ENCODE data around the gene BICDL1.

BICDL1 gene

GRCh38 chr12:119989361-119989730 is 310 bp downstream of the BICDL1 start (continued):
- TF ChIP-seq ZNF449 (tag by site-specific recombination; IDR thresholded peaks at IDR 0.05) (no peak), MYNN (tag by site-specific recombination; IDR thresholded peaks at IDR 0.05; ENCODE audit: borderline replicate concordance) (no peak), ZBTB44 (tag by site-specific recombination; IDR thresholded peaks at IDR 0.05) (peak; percentile 90), ZNF610 (tag by site-specific recombination; IDR thresholded peaks at IDR 0.05; ENCODE audit: borderline replicate concordance) (no peak), ZNF670 (tag by site-specific recombination; IDR thresholded peaks at IDR 0.05; ENCODE audit: low read depth) (no peak), SETDB1 (IDR thresholded peaks at IDR 0.05; ENCODE audit: insufficient read length, low read length) (no peak), ZBTB10 (tag by site-specific recombination; IDR thresholded peaks at IDR 0.05) (no peak), OSR2 (tag by site-specific recombination; IDR thresholded peaks at IDR 0.05) (peak; percentile 49), ZBTB1 (tag by site-specific recombination; IDR thresholded peaks at IDR 0.05) (no peak), ZNF423 (tag by site-specific recombination; IDR thresholded peaks at IDR 0.05) (no peak), FEZF1 (tag by site-specific recombination; IDR thresholded peaks at IDR 0.05) (no peak), ZNF837 (tag by site-specific recombination; IDR thresholded peaks at IDR 0.05) (no peak), ZNF398 (tag by site-specific recombination; IDR thresholded peaks at IDR 0.05) (peak; percentile 95), ZFHX2 (tag by site-specific recombination; conservative IDR thresholded peaks at IDR 0.05) (peak; percentile 81), ZNF654 (tag by site-specific recombination; IDR thresholded peaks at IDR 0.05; ENCODE audit: low read depth) (no peak), ZNF391 (tag by site-specific recombination; IDR thresholded peaks at IDR 0.05; ENCODE audit: borderline replicate concordance, low read depth) (no peak), ZXDB (tag by site-specific recombination; IDR thresholded peaks at IDR 0.05) (no peak)

- Histone ChIP-seq H3K9me3 (ENCODE audit: control insufficient read depth, insufficient read depth, low read depth, low read length) (no peaks in the 10 kb centered on the region), H3K36me3 (ENCODE audit: control insufficient read depth in 2 of 2, insufficient read depth in 1 of 2, low read length in 2 of 2) (no peaks in the 10 kb centered on the region), H3K4me1 (ENCODE audit: control insufficient read depth, insufficient read depth, low read length) (no peaks in the 10 kb centered on the region), H3K4me3 (ENCODE audit: low read depth, low read length) (peak overlapping the region; percentile 46), H3K27ac (ENCODE audit: extremely low read depth, low read depth, low read length) (no peak overlapping the region)
- ChIA-PET CTCF (interaction anchor here (0.6 to 1.3 kb wide), 3 partner anchors 18 to 38 kb away, joined by 3 to 7 read pairs (median 4); no protein-coding TSS in a partner anchor), POLR2A (interaction anchor here (0.7 to 1.8 kb wide), 4 partner anchors 10 to 302 kb away, joined by 4 to 12 read pairs (median 9); partner anchors contain the start of genes RAB35 and RNU4-2)
- TF ChIP-seq ZBTB26 (tag by site-specific recombination; optimal IDR thresholded peaks at IDR 0.05) = peak; percentile 56
- TF ChIP-seq PBX3 (CRISPR knock-in tag; IDR thresholded peaks at IDR 0.05) = peak; percentile 83; the same call in 1 of the 2 replicates
- no peak for TF ChIP-seq ZBTB1 (tag by site-specific recombination; IDR thresholded peaks at IDR 0.05)
- TF ChIP-seq ZNF324 (tag by site-specific recombination; IDR thresholded peaks at IDR 0.05) = no peak
- TF ChIP-seq HIC1 (tag by site-specific recombination; IDR thresholded peaks at IDR 0.05) = no peak
- no peak for TF ChIP-seq ZBTB7A (tag by site-specific recombination; IDR thresholded peaks at IDR 0.05; ENCODE audit: low read depth)
- no peak for TF ChIP-seq ZNF830 (tag by site-specific recombination; IDR thresholded peaks at IDR 0.05; ENCODE audit: low read depth)
- no peak for TF ChIP-seq ZNF239 (tag by site-specific recombination; IDR thresholded peaks at IDR 0.05)
Observed at GRCh38 chr12:119989731-119990381, 820 bp downstream of the BICDL1 start.
